Left hindlimb (tissue), 1 donor: ENCODE results near the gene GBP4.

ENCODE experiments used
- DNase-seq: peaks from one replicate; pipeline ENCODE4 v3.0.0-alpha.2; 2018

Gene GBP4

GRCh38 chr1:89170170-89171066, 28.3 kb downstream of the GBP4 start:
- no peak for DNase-seq

GRCh38 chr1:89169166-89169565, 29.6 kb downstream of the GBP4 start:
- no peak for DNase-seq

GRCh38 chr1:89167590-89168230, 31.0 kb downstream of the GBP4 start:
- DNase-seq = no peak

- DNase-seq = no peak
Observed at GRCh38 chr1:89166705-89167104, 32.0 kb downstream of the GBP4 start.

GRCh38 chr1:89165811-89166210, 32.9 kb downstream of the GBP4 start:
- no peak for DNase-seq

GRCh38 chr1:89151047-89151446, 47.7 kb downstream of the GBP4 start:
- DNase-seq = no peak

GRCh38 chr1:89149976-89150375, 48.8 kb downstream of the GBP4 start:
- DNase-seq = no peak

GRCh38 chr1:89149229-89149628, 49.5 kb downstream of the GBP4 start:
- DNase-seq = no peak

GRCh38 chr1:89147678-89148658, 50.8 kb downstream of the GBP4 start:
- DNase-seq = no peak

- no peak for DNase-seq
Observed at GRCh38 chr1:89146721-89147120, 52.0 kb downstream of the GBP4 start.

- DNase-seq = no peak
Observed at GRCh38 chr1:89143484-89143883, 55.3 kb downstream of the GBP4 start.

- no peak for DNase-seq
Observed at GRCh38 chr1:89142160-89142559, 56.6 kb downstream of the GBP4 start.

- no peak for DNase-seq
Observed at GRCh38 chr1:89133747-89134146, 65.0 kb downstream of the GBP4 start.
